Smooth muscle cell of the brain vasculature (primary cell): ENCODE data around the gene WDR64.

ENCODE experiments used
- DNase-seq: peaks from one replicate; pipeline ENCODE4 v3.0.0-alpha.2; 2012; ENCODE audit warnings: low read depth, low spot score

WDR64 gene

DNA sequence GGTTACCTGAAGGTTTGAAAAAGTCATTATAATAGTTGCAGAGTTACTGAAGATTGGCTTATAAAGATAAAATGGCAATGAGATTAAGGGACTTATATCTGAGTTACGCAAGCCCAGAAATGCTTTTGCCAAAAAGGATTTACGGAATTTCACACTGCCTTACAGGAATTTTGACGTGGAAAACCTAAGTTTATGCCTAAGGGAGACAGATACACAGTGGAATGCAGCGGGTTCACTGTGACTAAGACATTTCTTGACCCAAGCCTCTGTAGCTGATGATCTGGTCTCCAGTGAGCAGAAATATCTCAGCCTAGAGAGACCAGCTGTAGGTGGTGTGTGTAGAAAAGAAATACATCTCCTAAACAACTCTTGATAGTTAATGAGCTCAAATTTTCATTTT is 185.8 kb downstream of the WDR64 start:
- DNase-seq, result no peak

DNA sequence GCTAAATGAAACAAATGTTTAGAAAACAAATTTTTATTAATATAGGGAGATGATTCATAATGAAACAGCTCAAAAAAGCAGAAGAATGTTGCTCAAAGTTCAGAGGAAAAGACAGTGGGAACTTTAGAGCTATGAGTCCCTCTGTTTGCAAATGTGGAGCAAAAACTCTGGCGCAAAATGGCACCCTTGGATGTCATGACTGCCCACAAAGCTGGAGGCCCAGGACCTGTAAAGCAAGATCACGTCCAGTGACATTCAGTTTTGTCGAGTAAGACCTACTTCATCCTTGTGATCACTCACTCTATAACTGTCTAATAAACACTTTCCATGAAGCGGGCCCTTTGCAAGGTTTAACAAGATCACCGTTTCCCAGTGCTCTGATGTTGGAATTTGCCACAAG is 186.8 kb downstream of the WDR64 start:
- no peak for DNase-seq

DNA sequence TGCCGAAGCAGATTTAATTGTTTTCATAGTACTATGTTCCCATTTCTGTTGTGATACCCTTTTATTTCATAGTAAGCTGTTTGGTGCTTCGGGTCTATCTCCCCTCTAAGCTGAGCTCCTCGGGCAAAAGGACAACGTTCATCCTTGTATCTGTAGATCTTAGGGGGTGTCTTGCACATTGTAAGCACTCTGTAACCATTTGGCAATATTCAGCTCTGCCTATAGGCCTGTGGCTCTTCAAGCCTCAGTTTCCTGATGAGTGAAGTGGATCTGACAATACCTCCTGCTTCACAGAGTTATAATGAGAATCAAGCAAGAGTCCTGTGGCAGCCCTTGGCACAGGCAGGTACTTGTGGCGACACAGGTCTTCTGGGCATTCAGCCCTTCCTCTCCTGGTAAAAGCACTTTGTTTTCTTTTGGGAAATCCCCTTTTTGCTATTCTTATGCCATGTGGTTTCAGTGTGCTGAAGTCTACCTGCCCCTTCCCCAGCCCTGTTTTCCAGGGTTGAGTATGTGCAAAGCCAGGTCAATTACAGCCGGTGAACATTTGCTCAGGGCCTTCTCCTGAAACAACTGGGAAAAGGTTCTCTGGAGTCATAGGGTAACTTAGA is 187.4 kb downstream of the WDR64 start:
- DNase-seq, result no peak

DNA sequence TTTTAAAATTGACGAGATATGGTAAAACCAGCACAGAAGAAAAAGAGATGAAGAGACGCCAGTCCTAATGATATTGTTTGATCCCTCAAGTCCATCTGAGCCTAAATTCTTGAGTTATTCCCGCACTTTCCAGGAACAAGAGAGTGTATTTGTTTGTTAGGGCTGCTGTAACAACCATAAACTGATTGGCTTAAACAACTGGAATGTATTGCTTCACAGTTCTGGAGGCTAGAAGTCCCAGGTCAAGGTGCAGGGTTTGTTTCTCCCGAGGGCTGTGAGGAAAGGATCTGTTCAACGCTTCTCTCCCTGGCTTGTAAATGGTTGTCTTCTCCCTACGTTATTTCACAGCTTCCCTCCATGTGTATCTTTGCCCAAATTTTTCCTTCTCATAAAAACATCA is 188.1 kb downstream of the WDR64 start:
- DNase-seq, result no peak

DNA sequence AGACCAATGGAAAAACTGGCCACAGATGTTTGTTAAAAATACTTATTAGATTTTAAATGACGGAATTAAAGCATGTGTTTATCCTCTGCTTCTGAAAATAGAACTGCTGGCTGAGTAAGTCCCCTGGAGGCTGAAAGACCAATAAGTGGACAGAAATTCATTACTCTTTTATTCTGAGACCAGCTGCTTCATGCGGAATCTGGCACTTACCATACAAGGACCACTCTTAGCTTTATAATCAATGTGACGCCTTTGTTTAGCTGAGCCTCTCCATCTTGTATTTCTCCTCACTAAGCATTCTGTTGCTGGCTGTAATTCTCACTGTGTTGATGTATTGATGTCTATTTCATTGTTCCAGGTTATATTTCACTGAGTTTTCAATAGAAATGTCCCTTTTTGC is 189.6 kb downstream of the WDR64 start:
- no peak for DNase-seq

DNA sequence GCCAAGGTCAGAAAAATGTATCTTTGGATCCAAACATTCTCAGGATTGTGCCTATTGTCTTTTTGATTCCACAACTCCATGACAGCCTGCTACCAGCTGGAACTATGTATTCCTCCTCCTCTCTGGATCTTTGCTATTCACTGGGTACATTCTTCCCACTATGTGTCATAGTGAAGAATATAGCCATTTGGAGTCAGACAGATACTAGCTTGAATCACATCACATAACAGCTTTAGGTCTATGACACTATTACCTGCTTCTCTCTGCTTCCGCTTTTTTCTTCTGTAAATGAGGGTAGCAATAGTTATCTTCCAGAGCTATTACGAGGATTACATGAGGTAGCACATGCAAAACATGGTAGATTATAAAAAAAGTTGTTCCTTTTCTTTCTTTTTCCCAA is 190.5 kb downstream of the WDR64 start:
- no peak for DNase-seq

DNA sequence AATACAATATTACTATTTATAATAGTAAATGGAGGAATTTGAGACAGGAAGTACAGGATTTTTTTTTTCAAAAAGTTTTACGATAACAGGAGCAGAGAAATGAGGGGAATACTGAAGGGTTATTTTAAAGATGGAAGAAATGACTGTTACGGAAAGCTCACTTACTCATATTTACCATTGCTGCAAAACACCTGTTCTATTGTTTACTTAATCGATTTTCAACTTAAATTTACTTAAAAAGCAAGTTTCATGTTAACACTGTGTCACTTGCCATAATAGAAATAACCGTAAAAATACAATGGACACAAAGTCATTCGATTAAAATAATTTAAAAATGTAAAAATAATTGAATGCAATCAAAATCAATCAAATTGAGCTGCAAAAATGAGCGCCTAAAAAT is 192.5 kb downstream of the WDR64 start:
- DNase-seq, result no peak

DNA sequence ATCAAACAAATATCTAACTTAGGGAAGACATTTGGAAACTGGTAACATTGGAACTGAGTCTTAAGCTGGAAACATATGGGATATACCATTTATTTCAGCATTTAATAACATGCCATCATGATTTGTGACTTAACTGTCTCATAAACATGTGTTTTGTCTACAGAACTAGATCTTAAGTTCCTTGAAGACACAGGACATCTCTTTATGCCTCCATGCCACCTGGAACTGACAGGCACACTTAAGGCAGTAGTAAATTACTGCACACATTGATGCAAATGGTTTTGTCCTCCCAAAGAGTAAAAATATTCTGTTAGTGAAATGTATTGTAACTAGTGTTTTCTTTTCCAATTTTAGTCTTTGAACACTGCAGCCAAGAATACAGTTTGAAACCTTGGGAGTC is 194.3 kb downstream of the WDR64 start:
- no peak for DNase-seq

DNA sequence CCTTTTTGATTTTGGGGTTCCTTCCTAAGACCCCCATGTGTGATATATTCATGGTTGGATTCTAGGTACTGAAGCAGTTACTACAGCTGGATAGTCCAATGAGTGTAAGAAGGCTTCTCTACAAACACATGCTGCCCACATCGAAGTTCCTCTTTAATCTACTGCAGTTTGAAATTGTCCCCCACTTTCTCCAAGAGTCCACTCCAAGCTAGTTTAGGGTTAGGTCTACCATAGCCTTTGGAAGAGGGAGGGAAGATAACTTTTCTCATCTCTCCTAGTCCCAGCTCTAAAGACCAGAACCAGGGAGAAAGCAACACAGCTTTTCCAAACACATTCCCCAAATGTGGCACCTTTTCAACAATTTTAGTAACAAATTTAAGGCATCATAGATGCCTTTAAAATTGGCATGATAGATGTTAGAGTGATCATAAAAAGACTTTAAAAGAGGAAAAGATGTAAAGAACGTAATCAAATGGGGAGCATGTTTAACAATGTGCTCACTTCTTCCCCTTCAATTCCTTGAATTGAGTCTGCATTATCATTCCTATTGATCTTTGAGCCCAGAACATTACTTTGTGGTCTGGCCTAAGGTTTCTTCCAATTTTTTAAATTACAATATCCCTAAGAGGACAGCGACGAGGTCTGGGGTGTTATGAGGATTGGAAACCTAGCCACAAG is 194.9 kb downstream of the WDR64 start:
- no peak for DNase-seq

DNA sequence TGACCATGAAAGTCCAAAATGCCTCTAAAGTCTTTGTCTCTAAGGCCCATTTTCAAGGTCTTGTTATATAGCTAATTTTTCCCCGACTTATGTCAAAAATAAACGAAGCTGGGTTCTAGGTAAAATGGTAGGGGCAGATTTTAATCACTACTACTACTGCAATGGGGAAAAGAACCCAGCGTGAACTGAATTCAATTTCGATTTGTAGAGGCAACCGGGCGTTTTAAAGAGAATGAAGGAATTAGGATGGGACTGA is 195.4 kb downstream of the WDR64 start:
- DNase-seq, result no peak

DNA sequence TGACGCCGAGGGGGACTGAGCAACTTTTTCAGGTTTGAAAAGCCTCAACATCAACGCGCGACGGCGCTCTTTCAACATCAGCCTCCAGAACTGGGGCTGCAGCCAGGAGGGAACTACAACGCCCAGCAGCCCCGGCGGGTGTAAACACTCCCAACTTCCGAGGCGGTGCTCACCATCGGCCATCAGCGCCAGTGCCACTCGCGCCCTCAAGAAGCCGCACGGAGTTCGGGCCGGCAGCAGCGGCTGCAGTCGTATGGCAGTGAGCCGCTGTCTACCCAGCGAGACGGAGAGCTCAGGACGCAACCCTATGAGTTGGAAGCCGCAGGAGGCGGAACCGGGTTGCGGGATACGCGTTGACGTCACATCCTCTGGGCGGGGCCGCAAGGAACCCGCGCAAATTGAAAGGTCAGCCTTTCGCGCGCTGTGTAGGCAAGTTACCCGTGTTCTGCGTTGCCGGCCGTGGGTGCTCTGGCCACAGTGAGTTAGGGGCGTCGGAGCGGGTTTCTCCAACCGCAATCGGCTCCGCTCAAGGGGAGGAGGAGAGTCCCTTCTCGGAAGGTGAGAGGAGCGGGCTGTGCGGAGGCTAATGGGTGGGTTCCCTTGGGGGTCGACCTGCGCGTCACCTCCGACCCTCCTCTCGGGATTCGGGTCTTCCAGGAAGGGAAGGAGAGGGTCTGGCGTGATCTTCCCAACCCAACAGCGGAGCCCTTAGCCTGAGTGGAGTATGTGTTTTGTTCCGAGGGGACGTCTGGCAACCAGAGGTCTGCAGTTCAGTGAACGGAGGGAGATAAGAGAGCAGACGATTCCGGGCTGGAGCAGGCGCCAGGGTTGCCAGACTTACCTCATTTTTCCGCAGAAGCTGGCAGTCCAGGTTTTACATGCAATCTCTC is 196.0 kb downstream of the WDR64 start, which contains the start of gene EXO1:
Gene EXO1 (plus strand): TSS at position 409 of the 890 bp plus-strand sequence. CDS start 2,222 bp downstream, outside the sequence.
- DNase-seq, result peak; percentile 86

DNA sequence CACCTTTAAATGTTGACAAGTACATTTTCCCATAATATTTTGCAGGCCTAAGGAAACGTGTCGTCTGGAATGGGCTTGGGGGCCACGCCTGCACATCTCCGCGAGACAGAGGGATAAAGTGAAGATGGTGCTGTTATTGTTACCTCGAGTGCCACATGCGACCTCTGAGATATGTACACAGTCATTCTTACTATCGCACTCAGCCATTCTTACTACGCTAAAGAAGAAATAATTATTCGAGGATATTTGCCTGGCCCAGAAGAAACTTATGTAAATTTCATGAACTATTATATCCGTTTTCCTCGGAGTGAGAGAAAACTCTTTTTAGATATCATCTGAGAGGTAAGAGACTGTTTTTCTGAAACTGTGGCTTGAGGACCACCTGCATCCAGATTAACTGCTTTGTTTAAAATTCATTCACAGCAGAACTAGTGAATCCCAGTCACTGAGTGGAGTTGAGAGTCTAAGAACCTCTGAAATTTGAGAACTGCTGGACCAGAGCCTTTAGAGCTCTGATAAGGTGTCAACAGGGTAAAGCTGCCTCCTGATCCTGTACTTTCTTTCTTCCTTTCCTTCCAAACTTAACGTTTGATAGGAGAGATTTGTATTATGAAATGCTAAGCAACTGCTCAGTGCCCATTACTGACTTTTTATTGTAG is 196.7 kb downstream of the WDR64 start:
- no peak for DNase-seq

DNA sequence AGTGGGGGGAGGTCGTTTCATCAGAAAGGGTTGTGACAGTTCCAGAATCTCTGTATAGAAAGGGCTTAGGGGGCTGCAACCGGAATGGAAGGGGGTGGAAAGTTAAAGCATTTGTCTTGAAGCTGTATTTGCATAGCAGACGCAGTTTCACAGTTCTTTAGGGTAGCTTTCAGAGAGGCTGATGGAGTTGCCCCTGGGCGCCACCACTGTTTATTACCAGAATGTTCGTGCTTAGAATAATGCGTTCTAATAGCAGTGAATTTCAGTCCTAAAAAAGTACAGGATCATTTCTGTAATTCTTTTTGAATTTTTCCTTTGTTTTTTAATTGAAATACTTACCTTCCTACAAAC is 197.2 kb downstream of the WDR64 start:
- no peak for DNase-seq
